SK-N-SH treated with all-trans-retinoic acid at 6 μM for 48 hours (cell line): ENCODE measurements around the gene RAI14.

Source experiments
- ATAC-seq: fragments of 200-7000 bp; cut with Tn5 transposase; 3 replicates; pipeline ENCODE4 v1.9.1; 2020; ENCODE audit warnings: mild to moderate bottlenecking, moderate library complexity
- ARNTL ChIP-seq: fragments of 450-650 bp; formaldehyde crosslinking; IDR thresholded peaks from 2 replicates; pipeline ENCODE4 v1.5.0; 2020; ENCODE audit warnings: low read depth, mild to moderate bottlenecking, moderate library complexity, borderline replicate concordance
- BACH2 ChIP-seq: fragments of 250-450 bp; sonication (Bioruptor Pico); IDR thresholded peaks from 2 replicates; pipeline ENCODE4 v1.9.0; 2021; ENCODE audit warnings: mild to moderate bottlenecking, borderline replicate concordance
- CREB5 ChIP-seq: fragments of 250-450 bp; sonication (Bioruptor Pico); IDR thresholded peaks from 2 replicates; pipeline ENCODE4 v1.5.1; 2020; ENCODE audit warnings: low read depth, mild to moderate bottlenecking, moderate library complexity
- CSDC2 ChIP-seq: fragments of 250-450 bp; sonication (Bioruptor Pico); IDR thresholded peaks from 2 replicates; pipeline ENCODE4 v1.5.0; 2020; ENCODE audit warnings: mild to moderate bottlenecking, moderate library complexity
- CSRNP3 ChIP-seq: fragments of 250-450 bp; sonication (Bioruptor Pico); IDR thresholded peaks from 2 replicates; pipeline ENCODE4 v1.5.1; 2021; ENCODE audit warnings: mild to moderate bottlenecking, moderate library complexity
- ESRRG ChIP-seq: fragments of 250-450 bp; sonication (Bioruptor Pico); IDR thresholded peaks from 2 replicates; pipeline ENCODE4 v1.6.1; 2021; ENCODE audit warnings: mild to moderate bottlenecking
- GLIS3 ChIP-seq: fragments of 250-450 bp; sonication (Bioruptor Pico); IDR thresholded peaks from 2 replicates; pipeline ENCODE4 v1.5.0; 2020; ENCODE audit warnings: mild to moderate bottlenecking, moderate library complexity
- ISL1 ChIP-seq: fragments of 250-450 bp; sonication (Bioruptor Pico); IDR thresholded peaks from 2 replicates; pipeline ENCODE4 v2.1.2; 2022; ENCODE audit warnings: mild to moderate bottlenecking, moderate library complexity
- OSR1 ChIP-seq: fragments of 250-450 bp; sonication (Bioruptor Pico); IDR thresholded peaks from 2 replicates; pipeline ENCODE4 v1.8.0; 2022; ENCODE audit warnings: moderate library complexity, mild to moderate bottlenecking, inconsistent platforms
- POU6F1 ChIP-seq: fragments of 250-450 bp; sonication (Bioruptor Pico); IDR thresholded peaks from 2 replicates; pipeline ENCODE4 v1.8.0; 2021; ENCODE audit warnings: low read depth, mild to moderate bottlenecking, moderate library complexity, borderline replicate concordance
- RARB ChIP-seq: fragments of 250-450 bp; sonication (Bioruptor Pico); IDR thresholded peaks from 2 replicates; pipeline ENCODE4 v1.8.0; 2021; ENCODE audit warnings: mild to moderate bottlenecking, moderate library complexity
- SNAI2 ChIP-seq: fragments of 250-450 bp; sonication (Bioruptor Pico); IDR thresholded peaks from 2 replicates; pipeline ENCODE4 v1.5.0; 2020; ENCODE audit warnings: mild to moderate bottlenecking, moderate library complexity
- TCF4 ChIP-seq: fragments of 250-450 bp; sonication (Bioruptor Pico); IDR thresholded peaks from 2 replicates; pipeline ENCODE4 v1.8.0; 2021; ENCODE audit warnings: mild to moderate bottlenecking, moderate library complexity, borderline replicate concordance
- TOX ChIP-seq: fragments of 250-450 bp; sonication (Bioruptor Pico); IDR thresholded peaks from 2 replicates; pipeline ENCODE4 v1.8.0; 2021; ENCODE audit warnings: mild to moderate bottlenecking, moderate library complexity, borderline replicate concordance
- TSHZ2 ChIP-seq: fragments of 250-450 bp; sonication (Bioruptor Pico); IDR thresholded peaks from 2 replicates; pipeline ENCODE4 v1.5.0; 2020; ENCODE audit warnings: mild to moderate bottlenecking, moderate library complexity
- ZC3H10 ChIP-seq: fragments of 250-450 bp; sonication (Bioruptor Pico); IDR thresholded peaks from 2 replicates; pipeline ENCODE4 v1.5.1; 2021; ENCODE audit warnings: mild to moderate bottlenecking, moderate library complexity
- ZFP3 ChIP-seq: fragments of 250-450 bp; sonication (Bioruptor Pico); IDR thresholded peaks from 2 replicates; pipeline ENCODE4 v1.5.0; 2020; ENCODE audit warnings: mild to moderate bottlenecking, moderate library complexity
- ZFP30 ChIP-seq: fragments of 450-650 bp; formaldehyde crosslinking; IDR thresholded peaks from 2 replicates; pipeline ENCODE4 v1.5.0; 2022; ENCODE audit warnings: mild to moderate bottlenecking, moderate library complexity
- ZNF565 ChIP-seq: fragments of 450-650 bp; formaldehyde crosslinking; conservative IDR thresholded peaks from 2 replicates; pipeline ENCODE4 v1.5.0; 2020; ENCODE audit warnings: low read depth, mild to moderate bottlenecking, moderate library complexity
- ZNF70 ChIP-seq: fragments of 450-650 bp; formaldehyde crosslinking; IDR thresholded peaks from 2 replicates; pipeline ENCODE4 v1.5.0; 2020; ENCODE audit warnings: mild to moderate bottlenecking, moderate library complexity
- ZNF8 ChIP-seq: fragments of 450-650 bp; formaldehyde crosslinking; IDR thresholded peaks from 2 replicates; pipeline ENCODE4 v1.5.0; 2020; ENCODE audit warnings: mild to moderate bottlenecking, moderate library complexity

The RAI14 gene

GRCh38 chr5:34756781-34757624, 100.9 kb downstream of the RAI14 start:
- no peak for TF ChIP-seq CSRNP3 (CRISPR knock-in tag)
- TF ChIP-seq TSHZ2: no peak
- no peak for TF ChIP-seq CSDC2 (CRISPR knock-in tag)
- no peak for TF ChIP-seq ZC3H10 (CRISPR knock-in tag)
- no peak for TF ChIP-seq ESRRG
- no peak for TF ChIP-seq OSR1 (CRISPR knock-in tag)
- TF ChIP-seq CREB5: no peak
- no peak for TF ChIP-seq ZFP3 (CRISPR knock-in tag)
- no peak for TF ChIP-seq ZNF70 (CRISPR knock-in tag)
- no peak for TF ChIP-seq ARNTL (CRISPR knock-in tag)
- TF ChIP-seq GLIS3 (CRISPR knock-in tag): no peak
- TF ChIP-seq POU6F1 (CRISPR knock-in tag): no peak
- TF ChIP-seq TCF4: no peak
- no peak for TF ChIP-seq ZNF8 (CRISPR knock-in tag)
- TF ChIP-seq RARB (CRISPR knock-in tag): no peak
- no peak for TF ChIP-seq TOX
- no peak for TF ChIP-seq ZNF565
- ATAC-seq: no peak

- no peak for ATAC-seq
Measured at GRCh38 chr5:34758514-34758913, 102.4 kb downstream of the RAI14 start.

More at GRCh38 chr5:34758514-34758913, 102.4 kb downstream of the RAI14 start:
- TF ChIP-seq TSHZ2 (no peak), CREB5 (no peak), CSRNP3 (CRISPR knock-in tag) (no peak), ZNF70 (CRISPR knock-in tag) (no peak), CSDC2 (CRISPR knock-in tag) (no peak), GLIS3 (CRISPR knock-in tag) (no peak), SNAI2 (CRISPR knock-in tag) (no peak), TCF4 (no peak), OSR1 (CRISPR knock-in tag) (no peak), ZC3H10 (CRISPR knock-in tag) (no peak), ZFP30 (no peak), POU6F1 (CRISPR knock-in tag) (no peak), TOX (no peak), ZNF8 (CRISPR knock-in tag) (no peak), ZNF565 (no peak), ESRRG (no peak), ZFP3 (CRISPR knock-in tag) (no peak), ARNTL (CRISPR knock-in tag) (no peak), ISL1 (CRISPR knock-in tag) (no peak), BACH2 (CRISPR knock-in tag) (no peak)
